Measurements from ENCODE around the gene SLC26A1. TPM values are rescaled to one million over a fixed set of nuclear protein-coding genes. Genes with fewer than 3 reads are reported as not detected.

Gene SLC26A1
- total RNA-seq, 4 donors from 2014 or later: 1.7 to 4.1 (median 2.8) TPM

DNA sequence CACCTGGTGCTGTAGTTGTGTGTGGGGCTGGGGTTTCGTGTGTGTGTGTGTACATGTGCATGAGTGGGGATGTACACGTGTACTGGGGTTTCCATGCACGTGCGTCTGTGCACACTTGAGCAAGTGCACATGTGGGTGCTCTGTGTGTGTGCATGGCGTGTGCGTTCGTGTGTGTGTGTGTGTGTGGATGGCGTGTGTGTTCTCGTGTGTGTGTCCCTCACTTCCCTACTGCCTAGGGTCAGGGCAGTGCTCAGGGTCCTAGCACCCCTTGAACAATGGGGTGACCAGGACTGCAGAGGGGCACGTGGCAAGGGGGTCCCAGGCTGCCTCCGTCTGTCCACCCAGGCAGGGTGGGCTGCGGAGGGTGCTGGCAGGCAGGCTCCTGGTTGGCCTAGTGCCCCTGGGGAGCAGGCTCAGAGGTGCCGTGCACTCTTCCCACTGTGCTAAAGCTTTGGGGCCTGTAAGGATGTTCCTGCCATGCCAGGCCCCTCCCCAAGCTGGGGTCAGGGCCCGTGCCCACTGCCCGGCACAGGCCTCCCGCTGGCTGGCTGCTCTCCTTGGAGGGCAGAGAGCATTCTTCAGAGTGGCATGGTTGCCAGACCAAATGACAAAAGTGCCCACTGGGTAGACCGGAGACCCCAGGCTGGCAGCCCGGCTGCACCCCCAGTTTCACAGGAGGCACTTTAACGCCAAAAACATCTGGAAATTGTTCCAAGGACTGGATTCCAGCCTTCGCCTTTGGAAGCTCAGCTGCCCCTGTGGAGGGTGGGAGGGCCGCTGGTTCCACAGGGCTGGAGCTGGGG, 47.3 kb upstream of the SLC26A1 start:
- no peak overlapping the region for H3K27ac ChIP-seq
- intact Hi-C loops (cut with DNase I; ENCODE audit: low total_unique reads) (no loop called here), in situ Hi-C loops (cut with MboI; ENCODE audit: low pct_ligation_motif_present in 1 of 4, low pct_unique_long_range_greater_than_20kb in 1 of 4, low sequenced_read_pairs in 3 of 4) (no loop called here)
- WGBS, 2 donors (ENCODE audit: low coverage in 1 of 2): 76% methylated on average over 17 of the region's 21 CpGs; no CpG with 5 or more reads in 1 of the 2 donors
- peaks cover 0 to 48% (median 28%) of the 10 kb centered on the region in 4 donors for H3K4me1 ChIP-seq
- TF ChIP-seq EP300 (IDR thresholded peaks at IDR 0.05; ENCODE audit: low read depth) (no peak), POLR2A (IDR thresholded peaks at IDR 0.05) (no peak)
- no peaks in the 10 kb centered on the region for H3K36me3 ChIP-seq
- H3K27me3 ChIP-seq: peaks cover 31% of the 10 kb centered on the region
- no peak for DNase-seq
- H3K4me3 ChIP-seq: no peak overlapping the region
- H3K9me3 ChIP-seq: no peaks in the 10 kb centered on the region

DNA sequence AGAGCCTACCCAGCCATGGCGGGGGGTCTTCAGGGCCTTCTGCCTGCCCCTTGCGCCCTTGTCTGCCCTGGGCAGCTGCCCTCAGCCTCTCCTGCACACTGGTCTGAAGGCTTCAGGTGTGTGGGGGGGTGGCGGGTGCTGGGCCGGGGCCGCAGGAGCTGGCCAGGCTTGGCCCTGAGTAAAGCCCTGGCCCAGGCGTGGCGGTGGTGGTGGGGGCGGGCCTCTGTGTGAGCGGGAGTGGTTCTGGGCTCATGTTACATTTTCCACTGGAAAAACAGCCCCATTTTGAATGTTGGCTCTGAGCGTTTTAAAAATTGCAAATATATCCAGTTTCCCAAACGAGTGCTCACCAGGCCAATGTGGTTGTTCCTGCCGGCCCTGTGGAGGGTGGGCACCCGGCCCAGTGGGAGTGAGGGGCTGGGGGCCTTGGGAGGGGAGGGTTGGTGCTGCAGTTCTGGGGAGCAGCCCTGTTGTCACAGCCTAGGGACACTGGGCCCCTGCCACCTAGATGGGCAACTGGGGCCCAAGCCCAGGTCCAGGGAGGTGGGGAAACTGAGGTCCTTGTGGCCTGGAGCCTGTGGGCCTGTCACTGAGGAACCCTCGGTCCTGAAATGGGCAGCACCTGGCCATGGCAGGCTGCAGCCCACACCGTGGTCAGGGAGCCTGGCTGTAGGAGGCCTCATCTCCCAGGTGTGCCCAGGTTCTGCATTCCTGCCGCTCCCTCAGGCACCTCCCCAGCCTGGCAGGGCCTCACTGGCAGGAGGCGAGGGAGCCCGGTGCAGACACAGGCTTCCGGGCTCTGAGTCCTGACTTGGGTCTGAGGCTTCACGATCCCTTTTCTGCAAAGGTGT, 46.5 kb upstream of the SLC26A1 start:
- 47% methylated on average over 12 of the region's 20 CpGs; no CpG with 5 or more reads in 1 of the 2 donors for WGBS, 2 donors (ENCODE audit: low coverage in 1 of 2)
- peaks cover 0 to 44% (median 25%) of the 10 kb centered on the region in 4 donors for H3K4me1 ChIP-seq

DNA sequence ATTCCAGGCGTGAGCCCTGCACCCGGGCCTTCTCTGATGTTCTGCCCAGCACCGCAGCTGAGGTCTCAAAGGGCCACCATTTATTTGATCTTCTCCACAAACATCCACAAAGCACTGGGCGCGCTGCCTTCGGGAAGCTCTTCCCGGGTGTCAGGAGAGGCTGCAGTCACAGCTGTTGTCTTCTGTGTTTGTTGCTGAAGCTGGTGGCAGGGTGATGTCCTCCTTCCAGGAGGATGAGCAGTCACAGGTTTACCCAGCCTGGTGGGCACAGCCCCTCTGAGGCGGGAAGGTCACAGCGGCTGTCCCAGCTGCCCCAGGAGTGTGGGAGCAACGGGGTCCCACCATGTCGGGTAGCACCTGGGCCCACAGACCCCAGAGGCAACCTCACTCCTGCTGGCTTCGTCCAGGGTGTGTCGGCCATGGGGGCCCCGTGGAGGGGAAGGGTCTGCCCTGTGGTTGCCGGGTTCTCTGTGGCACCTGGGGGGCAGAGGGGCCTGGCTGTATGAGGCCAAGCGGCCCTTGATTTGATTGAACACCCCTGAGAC, 45.8 kb upstream of the SLC26A1 start:
- H3K27ac ChIP-seq: no peak overlapping the region
- TF ChIP-seq, protein P1, sequence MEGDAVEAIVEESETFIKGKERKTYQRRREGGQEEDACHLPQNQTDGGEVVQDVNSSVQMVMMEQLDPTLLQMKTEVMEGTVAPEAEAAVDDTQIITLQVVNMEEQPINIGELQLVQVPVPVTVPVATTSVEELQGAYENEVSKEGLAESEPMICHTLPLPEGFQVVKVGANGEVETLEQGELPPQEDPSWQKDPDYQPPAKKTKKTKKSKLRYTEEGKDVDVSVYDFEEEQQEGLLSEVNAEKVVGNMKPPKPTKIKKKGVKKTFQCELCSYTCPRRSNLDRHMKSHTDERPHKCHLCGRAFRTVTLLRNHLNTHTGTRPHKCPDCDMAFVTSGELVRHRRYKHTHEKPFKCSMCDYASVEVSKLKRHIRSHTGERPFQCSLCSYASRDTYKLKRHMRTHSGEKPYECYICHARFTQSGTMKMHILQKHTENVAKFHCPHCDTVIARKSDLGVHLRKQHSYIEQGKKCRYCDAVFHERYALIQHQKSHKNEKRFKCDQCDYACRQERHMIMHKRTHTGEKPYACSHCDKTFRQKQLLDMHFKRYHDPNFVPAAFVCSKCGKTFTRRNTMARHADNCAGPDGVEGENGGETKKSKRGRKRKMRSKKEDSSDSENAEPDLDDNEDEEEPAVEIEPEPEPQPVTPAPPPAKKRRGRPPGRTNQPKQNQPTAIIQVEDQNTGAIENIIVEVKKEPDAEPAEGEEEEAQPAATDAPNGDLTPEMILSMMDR (IDR thresholded peaks at IDR 0.05): no peak
- TF ChIP-seq EP300 (IDR thresholded peaks at IDR 0.05; ENCODE audit: low read depth) (no peak), POLR2A (IDR thresholded peaks at IDR 0.05) (no peak), POLR2AphosphoS5 (IDR thresholded peaks at IDR 0.05) (no peak)
- WGBS, 2 donors (ENCODE audit: low coverage in 1 of 2): 72% methylated on average over 15 of the region's 16 CpGs; no CpG with 5 or more reads in 1 of the 2 donors

More for the DNA sequence above, 46.5 kb upstream of the SLC26A1 start:
- intact Hi-C loops (cut with DNase I; ENCODE audit: low total_unique reads) (no loop called here), in situ Hi-C loops (cut with MboI; ENCODE audit: low pct_ligation_motif_present in 1 of 4, low pct_unique_long_range_greater_than_20kb in 1 of 4, low sequenced_read_pairs in 3 of 4) (no loop called here)
- Histone ChIP-seq H3K9me3 (no peaks in the 10 kb centered on the region), H3K4me3 (no peak overlapping the region), H3K27ac (no peak overlapping the region), H3K36me3 (no peaks in the 10 kb centered on the region), H3K27me3 (peaks cover 30% of the 10 kb centered on the region)
- DNase-seq: peak; percentile 44
- no peak for TF ChIP-seq POLR2AphosphoS5 (IDR thresholded peaks at IDR 0.05)
- TF ChIP-seq, protein P1 (IDR thresholded peaks at IDR 0.05): no peak
- TF ChIP-seq EP300 (IDR thresholded peaks at IDR 0.05; ENCODE audit: low read depth): no peak
- no peak for TF ChIP-seq POLR2A (IDR thresholded peaks at IDR 0.05)

DNA sequence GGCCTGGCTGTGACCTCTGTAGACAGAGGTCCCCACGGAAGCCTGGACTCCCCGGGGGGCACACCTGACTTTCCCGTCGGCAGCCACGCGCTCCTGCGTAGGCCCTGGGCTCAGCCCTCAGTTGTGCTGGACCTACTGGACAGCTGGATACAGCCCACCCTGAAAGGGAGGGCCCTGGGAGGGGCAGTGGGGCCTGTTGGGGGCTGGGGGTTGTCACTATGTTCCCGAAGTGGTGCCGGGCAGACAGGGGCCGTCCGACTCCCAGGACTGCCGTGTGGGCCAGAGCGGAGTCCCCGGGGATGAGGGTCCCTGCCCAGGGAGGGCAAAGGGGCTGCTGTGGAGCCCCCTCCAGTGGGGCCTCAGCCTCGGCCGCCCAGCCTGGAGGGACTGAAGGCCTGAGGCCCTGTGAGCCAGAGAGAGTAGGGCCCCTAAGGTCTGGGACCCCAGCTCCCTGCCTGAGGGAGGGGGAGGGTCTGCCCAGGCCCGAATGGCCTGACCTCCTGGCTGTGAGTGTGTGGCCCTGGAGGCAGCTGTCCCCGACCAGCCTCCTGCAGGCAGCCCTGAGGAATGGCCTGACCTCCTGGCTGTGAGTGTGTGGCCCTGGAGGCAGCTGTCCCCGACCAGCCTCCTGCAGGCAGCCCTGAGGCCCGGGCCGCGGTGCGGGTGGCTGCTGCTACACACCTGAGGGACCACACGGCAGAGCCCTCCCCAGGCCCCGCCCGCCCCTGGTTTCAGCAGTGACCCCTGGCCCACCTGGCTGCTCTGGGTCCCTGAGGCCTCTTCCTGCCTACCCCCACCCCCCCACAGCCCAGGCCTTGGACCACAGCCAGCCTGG, 44.0 kb upstream of the SLC26A1 start:
- Histone ChIP-seq H3K27me3 (peaks cover 38% of the 10 kb centered on the region), H3K27ac (no peak overlapping the region), H3K4me1 (peaks cover 0 to 41% (median 18%) of the 10 kb centered on the region in 4 donors), H3K9me3 (no peaks in the 10 kb centered on the region), H3K4me3 (no peak overlapping the region), H3K36me3 (no peaks in the 10 kb centered on the region)
- in situ Hi-C loops (cut with MboI; ENCODE audit: low pct_ligation_motif_present in 1 of 4, low pct_unique_long_range_greater_than_20kb in 1 of 4, low sequenced_read_pairs in 3 of 4): no loop called here
- TF ChIP-seq POLR2A (IDR thresholded peaks at IDR 0.05) (no peak), EP300 (IDR thresholded peaks at IDR 0.05; ENCODE audit: low read depth) (no peak), POLR2AphosphoS5 (IDR thresholded peaks at IDR 0.05) (no peak)
- TF ChIP-seq, protein P1 (IDR thresholded peaks at IDR 0.05): no peak
- 84% methylated on average over 19 of the region's 26 CpGs; no CpG with 5 or more reads in 1 of the 2 donors for WGBS, 2 donors (ENCODE audit: low coverage in 1 of 2)
- intact Hi-C loops (cut with DNase I; ENCODE audit: low total_unique reads): no loop called here
- DNase-seq: no peak

More for the DNA sequence above, 45.8 kb upstream of the SLC26A1 start:
- peaks cover 28% of the 10 kb centered on the region for H3K27me3 ChIP-seq
- H3K4me1 ChIP-seq: peaks cover 0 to 41% (median 24%) of the 10 kb centered on the region in 4 donors
- no peak for DNase-seq
- intact Hi-C loops (cut with DNase I; ENCODE audit: low total_unique reads): no loop called here
- H3K36me3 ChIP-seq: no peaks in the 10 kb centered on the region
- no peak overlapping the region for H3K4me3 ChIP-seq
- no peaks in the 10 kb centered on the region for H3K9me3 ChIP-seq
- in situ Hi-C loops (cut with MboI; ENCODE audit: low pct_ligation_motif_present in 1 of 4, low pct_unique_long_range_greater_than_20kb in 1 of 4, low sequenced_read_pairs in 3 of 4): no loop called here

Data from transverse colon (tissue), 4 donors.